Subcutaneous adipose tissue (tissue), 4 donors: ENCODE results near the gene INTS2. TPM values are rescaled to one million over a fixed set of nuclear protein-coding genes. Genes with fewer than 3 reads are reported as not detected.

Experiments used
- CTCF ChIP-seq: fragments of 450-650 bp; IDR thresholded peaks from one replicate; pipeline ENCODE4 v1.5.1; 2016; ENCODE audit warnings: low read depth, mild to moderate bottlenecking, control low read depth, antibody characterized with exemption, moderate library complexity
- total RNA-seq, 4 donors: library from RNA; depleted of rRNA; stranded (reverse); fragments of >200 nt; gene quantifications; one replicate each; pipeline ENCODE4 v1.1.0, GENCODE V29; 2016

Gene INTS2
- total RNA-seq, 4 donors from 2014 or later: 10.0 to 11.9 (median 10.6) TPM

GRCh38 chr17:61836266-61837174, 91.3 kb downstream of the INTS2 start:
- no peak for TF ChIP-seq CTCF

GRCh38 chr17:61835606-61836005, 92.2 kb downstream of the INTS2 start:
- peak; percentile 46 for TF ChIP-seq CTCF

- no peak for TF ChIP-seq CTCF
These were observed 93.2 kb downstream of the INTS2 start for GRCh38 chr17:61834610-61835009.

- TF ChIP-seq CTCF: no peak
These were observed 94.1 kb downstream of the INTS2 start for GRCh38 chr17:61833536-61834193.

GRCh38 chr17:61832463-61832862, 95.3 kb downstream of the INTS2 start:
- no peak for TF ChIP-seq CTCF

GRCh38 chr17:61831099-61831498, 96.7 kb downstream of the INTS2 start:
- TF ChIP-seq CTCF: peak; percentile 91

GRCh38 chr17:61828694-61829093, 99.1 kb downstream of the INTS2 start:
- no peak for TF ChIP-seq CTCF
